ENCODE measurements around the gene RAB30. TPM values are rescaled to one million over a fixed set of nuclear protein-coding genes. Genes with fewer than 3 reads are reported as not detected.

RAB30 gene
- polyA plus RNA-seq, 6 donors from 2014 or later = 108 to 156 (median 142) TPM

- H3K4me1 Mint-ChIP-seq = peaks cover 19 to 43% (median 22%) of the 10 kb centered on the region in 3 donors
- H3K27ac Mint-ChIP-seq = peak overlapping the region in 3 of 6 donors; percentile 14 to 36 (median 24)
- H3K36me3 Mint-ChIP-seq = no peaks in the 10 kb centered on the region
Observed at GRCh38 chr11:83092488-83093384, 21.0 kb upstream of the RAB30 start.

DNA sequence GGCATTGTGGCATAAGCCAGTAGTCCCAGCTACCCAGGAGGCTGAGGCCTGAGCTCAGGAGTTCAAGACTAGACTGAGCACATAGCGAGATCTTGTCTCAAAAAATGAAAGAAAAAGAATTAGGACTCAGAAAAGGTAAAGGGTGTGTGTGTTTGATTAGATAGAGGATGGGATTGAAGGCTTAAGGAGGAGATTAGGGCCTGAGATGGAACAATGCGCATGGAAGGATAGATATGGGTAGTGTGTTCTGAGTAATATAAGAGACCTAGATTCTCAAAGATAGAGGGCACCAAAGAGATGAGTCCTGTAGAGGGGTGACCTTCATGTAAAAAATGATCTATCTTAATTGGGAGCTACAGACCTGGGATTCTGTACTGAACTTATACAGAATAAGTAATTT is 17.3 kb upstream of the RAB30 start:
- Mint-ChIP-seq H3K9me3 (no peaks in the 10 kb centered on the region), H3K36me3 (no peaks in the 10 kb centered on the region), H3K27me3 (no peaks in the 10 kb centered on the region), H3K4me1 (peaks cover 16 to 34% (median 19%) of the 10 kb centered on the region in 3 donors), H3K4me3 (no peak overlapping the region), H3K27ac (peak overlapping the region in 5 of 6 donors; percentile 41 to 78 (median 69))
- DNase-seq (no peak), ATAC-seq (ENCODE audit: low read depth in 2 of 2) (peak in 1 of 2 donors; percentile 36)

More at GRCh38 chr11:83092488-83093384, 21.0 kb upstream of the RAB30 start:
- DNase-seq (no peak), ATAC-seq (ENCODE audit: low read depth in 2 of 2) (no peak)
- no peaks in the 10 kb centered on the region for H3K9me3 Mint-ChIP-seq
- no peaks in the 10 kb centered on the region for H3K27me3 Mint-ChIP-seq
- H3K4me3 Mint-ChIP-seq = no peak overlapping the region

GRCh38 chr11:83087035-83087434 is 15.3 kb upstream of the RAB30 start:
- H3K9me3 Mint-ChIP-seq = no peaks in the 10 kb centered on the region
- peak in 1 of 2 donors; percentile 33 for ATAC-seq (ENCODE audit: low read depth in 2 of 2)
- H3K36me3 Mint-ChIP-seq = no peaks in the 10 kb centered on the region
- H3K27me3 Mint-ChIP-seq = no peaks in the 10 kb centered on the region
- H3K4me1 Mint-ChIP-seq = peaks cover 18 to 34% (median 19%) of the 10 kb centered on the region in 3 donors
- no peak for DNase-seq
- no peak overlapping the region for H3K4me3 Mint-ChIP-seq
- H3K27ac Mint-ChIP-seq = peak overlapping the region in 4 of 6 donors; percentile 1 to 48 (median 24)

- no peaks in the 10 kb centered on the region for H3K27me3 Mint-ChIP-seq
- no peaks in the 10 kb centered on the region for H3K9me3 Mint-ChIP-seq
- no peak for DNase-seq
- H3K27ac Mint-ChIP-seq = peak overlapping the region; percentile 19 to 73 (median 53)
- no peaks in the 10 kb centered on the region for H3K36me3 Mint-ChIP-seq
- no peak overlapping the region for H3K4me3 Mint-ChIP-seq
- ATAC-seq (ENCODE audit: low read depth in 2 of 2) = no peak
- H3K4me1 Mint-ChIP-seq = peaks cover 3 to 38% (median 13%) of the 10 kb centered on the region in 3 donors
Observed at GRCh38 chr11:83079820-83080219, 8.1 kb upstream of the RAB30 start.

- DNase-seq = no peak
- ATAC-seq (ENCODE audit: low read depth in 2 of 2) = no peak
- Mint-ChIP-seq H3K4me1 (peaks cover 5 to 43% (median 15%) of the 10 kb centered on the region in 3 donors), H3K27me3 (no peaks in the 10 kb centered on the region), H3K27ac (peak overlapping the region; percentile 19 to 88 (median 61)), H3K4me3 (no peak overlapping the region), H3K36me3 (no peaks in the 10 kb centered on the region), H3K9me3 (no peaks in the 10 kb centered on the region)
Observed at GRCh38 chr11:83078269-83078668, 6.6 kb upstream of the RAB30 start.

DNA sequence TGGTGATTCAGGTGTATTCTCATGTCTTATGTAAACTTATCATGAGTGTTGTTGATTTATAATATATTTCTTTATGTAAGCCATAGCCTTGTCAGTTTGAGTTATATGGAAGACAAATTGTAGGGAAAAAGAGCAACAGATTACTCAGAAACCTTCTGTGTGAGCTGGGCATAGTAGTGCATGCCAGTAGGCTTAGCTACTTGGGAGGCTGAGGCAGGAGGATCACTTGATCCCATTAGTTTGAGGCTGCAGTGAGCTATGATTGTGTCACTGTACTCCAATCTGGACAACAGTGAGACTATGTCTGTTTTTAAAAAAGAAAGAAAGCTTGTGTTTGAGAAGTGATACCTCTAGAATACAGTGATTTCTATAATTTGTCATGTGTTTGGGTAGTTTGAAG is 2.2 kb upstream of the RAB30 start:
- H3K27me3 Mint-ChIP-seq = no peaks in the 10 kb centered on the region
- H3K4me3 Mint-ChIP-seq = peak overlapping the region in 2 of 8 donors; percentile 10 to 36
- no peak overlapping the region for H3K27ac Mint-ChIP-seq
- ATAC-seq (ENCODE audit: low read depth in 2 of 2) (no peak), DNase-seq (no peak)
- peaks cover 17 to 42% (median 23%) of the 10 kb centered on the region in 3 donors for H3K4me1 Mint-ChIP-seq
- no peaks in the 10 kb centered on the region for H3K9me3 Mint-ChIP-seq
- H3K36me3 Mint-ChIP-seq = peaks cover 0 to 4% of the 10 kb centered on the region in 2 donors

DNA sequence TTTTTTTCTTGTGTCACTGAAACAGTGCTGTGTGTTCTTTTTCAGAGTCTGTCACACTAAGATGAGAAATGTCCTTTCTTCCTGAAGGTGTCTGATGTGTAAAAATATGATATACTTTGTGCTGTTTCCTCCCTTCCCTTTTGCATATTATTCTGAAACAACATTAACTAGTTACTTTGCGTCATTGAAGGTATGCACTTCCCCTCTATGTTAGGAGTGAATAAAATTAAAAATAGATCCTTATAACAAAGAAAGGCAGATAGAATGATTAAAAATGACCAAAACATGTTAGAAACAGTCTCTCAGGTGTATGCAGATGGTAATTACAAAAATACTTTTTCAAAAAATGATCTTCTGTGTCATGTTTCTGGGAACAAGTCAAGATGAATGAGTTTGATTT is 1.6 kb upstream of the RAB30 start:
- Mint-ChIP-seq H3K4me1 (peaks cover 23 to 44% (median 25%) of the 10 kb centered on the region in 3 donors), H3K4me3 (no peak overlapping the region), H3K9me3 (no peaks in the 10 kb centered on the region), H3K36me3 (peaks cover 6 to 10% of the 10 kb centered on the region in 2 donors), H3K27ac (no peak overlapping the region), H3K27me3 (no peaks in the 10 kb centered on the region)
- ATAC-seq (ENCODE audit: low read depth in 2 of 2) (peak; percentile 22 to 27), DNase-seq (peak; percentile 58)

GRCh38 chr11:83072350-83073242 is 899 bp upstream of the RAB30 start:
- Mint-ChIP-seq H3K27ac (no peak overlapping the region), H3K4me3 (no peak overlapping the region), H3K9me3 (no peaks in the 10 kb centered on the region), H3K36me3 (peaks cover 10 to 12% of the 10 kb centered on the region in 2 donors), H3K4me1 (peaks cover 27 to 49% (median 30%) of the 10 kb centered on the region in 3 donors), H3K27me3 (no peaks in the 10 kb centered on the region)
- ATAC-seq (ENCODE audit: low read depth in 2 of 2) = no peak
- DNase-seq = no peak

GRCh38 chr11:83070731-83071566 is 748 bp downstream of the RAB30 start:
- Mint-ChIP-seq H3K27me3 (no peaks in the 10 kb centered on the region), H3K4me3 (no peak overlapping the region), H3K4me1 (peaks cover 36 to 57% (median 43%) of the 10 kb centered on the region in 3 donors), H3K36me3 (peaks cover 10 to 12% of the 10 kb centered on the region in 2 donors), H3K9me3 (no peaks in the 10 kb centered on the region), H3K27ac (no peak overlapping the region)
- DNase-seq (no peak), ATAC-seq (ENCODE audit: low read depth in 2 of 2) (no peak)

- ATAC-seq (ENCODE audit: low read depth in 2 of 2) = no peak
- Mint-ChIP-seq H3K4me1 (peaks cover 38 to 59% (median 49%) of the 10 kb centered on the region in 3 donors), H3K9me3 (no peaks in the 10 kb centered on the region), H3K27me3 (no peaks in the 10 kb centered on the region), H3K4me3 (no peak overlapping the region), H3K36me3 (peaks cover 12% of the 10 kb centered on the region in 2 donors), H3K27ac (peak overlapping the region in 2 of 6 donors; percentile 60 to 92)
- no peak for DNase-seq
Observed at GRCh38 chr11:83070044-83070701, 1.5 kb downstream of the RAB30 start.

GRCh38 chr11:83069441-83070043 is 2.2 kb downstream of the RAB30 start:
- H3K27ac Mint-ChIP-seq = peak overlapping the region in 2 of 6 donors; percentile 66 to 92
- no peaks in the 10 kb centered on the region for H3K27me3 Mint-ChIP-seq
- H3K9me3 Mint-ChIP-seq = no peaks in the 10 kb centered on the region
- peaks cover 39 to 59% (median 50%) of the 10 kb centered on the region in 3 donors for H3K4me1 Mint-ChIP-seq
- no peak overlapping the region for H3K4me3 Mint-ChIP-seq
- peaks cover 12 to 17% of the 10 kb centered on the region in 2 donors for H3K36me3 Mint-ChIP-seq
- DNase-seq = no peak
- ATAC-seq (ENCODE audit: low read depth in 2 of 2) = no peak

- Mint-ChIP-seq H3K4me1 (peaks cover 46 to 65% (median 58%) of the 10 kb centered on the region in 3 donors), H3K27me3 (no peaks in the 10 kb centered on the region), H3K36me3 (peaks cover 12 to 17% of the 10 kb centered on the region in 2 donors), H3K9me3 (no peaks in the 10 kb centered on the region), H3K27ac (peak overlapping the region in 5 of 6 donors; percentile 60 to 97 (median 80)), H3K4me3 (peak overlapping the region in 1 of 8 donors; percentile 74)
- no peak for DNase-seq
- no peak for ATAC-seq (ENCODE audit: low read depth in 2 of 2)
Observed at GRCh38 chr11:83068568-83068967, 3.1 kb downstream of the RAB30 start.
